ENCODE results near the gene PYGM.

DNA sequence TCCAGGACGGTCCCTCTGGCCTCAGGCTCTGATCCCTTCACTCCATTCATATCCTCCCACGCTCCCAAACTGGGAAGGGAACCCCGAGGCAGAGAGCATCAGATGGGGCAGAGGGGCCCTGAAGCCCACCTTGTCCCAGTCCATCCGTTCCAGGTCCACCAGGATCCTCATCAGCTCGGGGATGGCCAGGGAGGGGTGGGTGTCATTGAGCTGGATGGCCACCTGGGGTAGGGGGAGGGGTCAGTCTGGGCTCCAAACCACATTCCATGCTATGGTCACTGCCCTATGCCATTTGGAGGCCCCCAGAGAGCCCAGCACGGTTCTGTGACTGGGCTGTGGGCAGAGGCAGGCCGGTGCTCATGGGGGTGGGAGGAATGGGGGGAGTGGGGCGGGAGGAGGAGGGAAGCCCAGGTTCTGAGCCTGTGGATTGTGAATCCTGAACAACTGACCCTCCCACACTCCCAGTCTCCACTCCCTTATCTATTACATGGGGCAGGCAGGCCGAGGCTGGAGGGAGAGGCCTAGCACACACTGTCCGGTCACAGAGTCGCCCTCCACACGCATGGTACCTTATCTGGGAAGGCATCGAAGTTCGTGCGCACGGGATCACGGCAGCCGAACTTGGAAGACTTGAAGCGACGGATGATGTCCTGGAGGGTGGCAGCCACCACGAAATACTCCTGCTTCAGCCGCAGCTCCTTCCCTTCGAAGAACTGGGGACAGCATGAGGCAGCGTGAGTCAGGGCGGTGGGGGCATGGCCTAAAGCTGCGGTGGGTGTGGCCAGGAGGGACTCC is 5.5 kb downstream of the PYGM start:
- TF ChIP-seq ZNF274 (IDR thresholded peaks at IDR 0.05; ENCODE audit: low read depth, low read length), result no peak
- no peak for TF ChIP-seq SUZ12 (IDR thresholded peaks at IDR 0.05; ENCODE audit: extremely low read depth, insufficient read depth, insufficient read length)
- TF ChIP-seq YY1 (IDR thresholded peaks at IDR 0.05; ENCODE audit: insufficient read depth, insufficient read length), result no peak
